Prostate gland (tissue), 2 donors: ENCODE results near the gene A1CF. TPM values are rescaled to one million over a fixed set of nuclear protein-coding genes. Genes with fewer than 3 reads are reported as not detected.
"Not testable (repeated sequence)": the region's sequence is repeated elsewhere in the genome, so short reads cannot be mapped to it uniquely, and the experiment has no call there.

Source experiments
- DNase-seq: peaks from one replicate; pipeline ENCODE4 v3.0.0-alpha.2; 2019; ENCODE audit warnings: low spot score
- H3K27ac ChIP-seq, 2 donors: fragments of 200-600 bp; sonication (generic); 2 replicates each; pipeline ENCODE4 v1.5.1; 2017 to 2019
- H3K27me3 ChIP-seq: fragments of 200-600 bp; sonication (generic); replicated peaks from 2 replicates; pipeline ENCODE4 v1.5.1; 2019; ENCODE audit not compliant: insufficient read depth
- H3K36me3 ChIP-seq, 2 donors: fragments of 200-600 bp; sonication (generic); 1 replicate in 1 of 2; 2 replicates in 1 of 2; pipeline versions ENCODE4 v1.5.1 to v1.8.1; 2017 to 2019
- H3K4me1 ChIP-seq: fragments of 200-600 bp; sonication (generic); replicated peaks from 2 replicates; pipeline ENCODE4 v1.5.1; 2019
- H3K4me3 ChIP-seq, 2 donors: fragments of 200-600 bp; sonication (generic); 2 replicates each; pipeline ENCODE4 v1.5.1; 2017 to 2019
- H3K9me3 ChIP-seq: fragments of 200-600 bp; sonication (generic); 2 replicates; pipeline ENCODE4 v1.5.1; 2017
- CTCF ChIP-seq, 4 experiments: fragments of 200-600 bp in 2 of 4; fragments of 450-650 bp in 2 of 4; sonication (generic) in 2 of 4; IDR thresholded peaks; 1 replicate in 3 of 4; 2 replicates in 1 of 4; pipeline ENCODE4 v1.5.1; 2016 to 2019; ENCODE audit warnings: antibody characterized with exemption in 4 of 4, mild to moderate bottlenecking in 2 of 4, moderate library complexity in 2 of 4
- POLR2A ChIP-seq: fragments of 450-650 bp; IDR thresholded peaks from one replicate; pipeline ENCODE4 v1.6.1; 2016; ENCODE audit warnings: antibody characterized with exemption, mild to moderate bottlenecking
- POLR2AphosphoS5 ChIP-seq: sonication (generic); formaldehyde crosslinking; IDR thresholded peaks from one replicate; pipeline ENCODE4 v1.6.1; 2017; ENCODE audit warnings: antibody characterized with exemption
- WGBS: methylation state at CpG from one replicate; pipeline ENCODE4 v1.1.5; 2018; 5-methylcytosine and 5-hydroxymethylcytosine counted together
- intact Hi-C: fragments of 100-400 bp; cut with DNase I; formaldehyde crosslinking; loops from one replicate; pipeline ENCODE4 v1.14.2; 2022
- total RNA-seq, 2 donors: library from RNA; depleted of rRNA; stranded (reverse); fragments of >200 nt; gene quantifications; one replicate each; pipeline ENCODE4 v1.1.0, GENCODE V29; 2016

A1CF gene
- total RNA-seq, 2 donors from 2014 or later, result not detected

- intact Hi-C loops, result no loop called here
- no peak for DNase-seq
- Histone ChIP-seq H3K9me3 (no peaks in the 10 kb centered on the region), H3K4me3 (no peak overlapping the region), H3K36me3 (no peaks in the 10 kb centered on the region), H3K27ac (no peak overlapping the region), H3K4me1 (no peaks in the 10 kb centered on the region), H3K27me3 (no peaks in the 10 kb centered on the region)
- TF ChIP-seq POLR2A (no peak), POLR2AphosphoS5 (no peak), CTCF (IDR thresholded peaks at IDR 0.05) (no peak)
- 96% methylated on average over 3 of the region's 3 CpGs for WGBS
These were observed 33.6 kb upstream of the A1CF start for GRCh38 chr10:50919010-50919409.

- TF ChIP-seq CTCF (IDR thresholded peaks at IDR 0.05) (no peak), POLR2A (no peak), POLR2AphosphoS5 (no peak)
These were observed 33.1 kb upstream of the A1CF start for GRCh38 chr10:50918529-50918928.

GRCh38 chr10:50917486-50917885 lies 32.1 kb upstream of the A1CF start:
- Histone ChIP-seq H3K27me3 (no peaks in the 10 kb centered on the region), H3K36me3 (no peaks in the 10 kb centered on the region), H3K9me3 (no peaks in the 10 kb centered on the region), H3K27ac (no peak overlapping the region), H3K4me1 (no peaks in the 10 kb centered on the region), H3K4me3 (no peak overlapping the region)
- intact Hi-C loops, result no loop called here
- TF ChIP-seq CTCF (IDR thresholded peaks at IDR 0.05) (no peak), POLR2AphosphoS5 (no peak), POLR2A (no peak)
- no peak for DNase-seq

More at GRCh38 chr10:50918529-50918928, 33.1 kb upstream of the A1CF start:
- no peak overlapping the region for H3K27ac ChIP-seq
- H3K27me3 ChIP-seq, result no peaks in the 10 kb centered on the region
- no peaks in the 10 kb centered on the region for H3K9me3 ChIP-seq
- H3K4me3 ChIP-seq, result no peak overlapping the region
- H3K4me1 ChIP-seq, result no peaks in the 10 kb centered on the region
- DNase-seq, result no peak
- intact Hi-C loops, result no loop called here
- H3K36me3 ChIP-seq, result no peaks in the 10 kb centered on the region

- no peak for DNase-seq
- H3K27me3 ChIP-seq, result no peaks in the 10 kb centered on the region
- TF ChIP-seq POLR2AphosphoS5 (no peak), CTCF (IDR thresholded peaks at IDR 0.05) (no peak), POLR2A (no peak)
- 82% methylated on average over 7 of the region's 7 CpGs for WGBS
- no peaks in the 10 kb centered on the region for H3K9me3 ChIP-seq
- no peak overlapping the region for H3K27ac ChIP-seq
- H3K36me3 ChIP-seq, result no peaks in the 10 kb centered on the region
- H3K4me3 ChIP-seq, result no peak overlapping the region
- no peaks in the 10 kb centered on the region for H3K4me1 ChIP-seq
- intact Hi-C loops, result no loop called here
These were observed 24.0 kb upstream of the A1CF start for GRCh38 chr10:50909334-50910014.

GRCh38 chr10:50908366-50908765 lies 22.9 kb upstream of the A1CF start:
- Histone ChIP-seq H3K27ac (no peak overlapping the region), H3K4me3 (no peak overlapping the region), H3K9me3 (no peaks in the 10 kb centered on the region), H3K27me3 (no peaks in the 10 kb centered on the region), H3K36me3 (no peaks in the 10 kb centered on the region), H3K4me1 (no peaks in the 10 kb centered on the region)
- 90% methylated on average over 4 of the region's 4 CpGs for WGBS
- DNase-seq, result no peak
- intact Hi-C loops, result no loop called here
- TF ChIP-seq POLR2A (no peak), POLR2AphosphoS5 (no peak), CTCF (IDR thresholded peaks at IDR 0.05) (no peak)

GRCh38 chr10:50905797-50906196 lies 20.4 kb upstream of the A1CF start:
- H3K27me3 ChIP-seq, H3K36me3 ChIP-seq, H3K4me3 ChIP-seq, DNase-seq, H3K4me1 ChIP-seq, H3K9me3 ChIP-seq, H3K27ac ChIP-seq, intact Hi-C loops: not testable (repeated sequence)
- 89% methylated on average over 15 of the region's 15 CpGs for WGBS
